GM23338 (cell line): ENCODE results near the gene C17orf114.

Source experiments
- ATAC-seq: fragments of 200-7000 bp; cut with Tn5 transposase; 3 replicates; pipeline ENCODE4 v1.9.1; 2020
- DNase-seq: peaks from one replicate; pipeline ENCODE4 v3.0.0-alpha.2; 2015; ENCODE audit warnings: low spot score
- H2AFZ ChIP-seq: fragments of 200-600 bp; sonication (generic); 2 replicates; pipeline ENCODE4 v1.8.0; 2016; ENCODE audit warnings: antibody characterized with exemption, mild to moderate bottlenecking, moderate library complexity
- H3F3A ChIP-seq: fragments of 200-600 bp; sonication (generic); replicated peaks from 2 replicates; pipeline ENCODE4 v1.8.0; 2017; ENCODE audit warnings: antibody characterized with exemption, mixed run types, low read depth
- H3K27ac ChIP-seq: fragments of 200-600 bp; sonication (generic); 2 replicates; pipeline ENCODE4 v1.6.1; 2016; ENCODE audit warnings: low read depth
- H3K27me3 ChIP-seq: fragments of 200-600 bp; sonication (generic); 2 replicates; pipeline ENCODE4 v1.8.0; 2016; ENCODE audit warnings: mild to moderate bottlenecking, mixed run types, moderate library complexity; ENCODE audit not compliant: insufficient read depth
- H3K36me3 ChIP-seq: fragments of 200-600 bp; sonication (generic); 2 replicates; pipeline ENCODE4 v1.8.0; 2016; ENCODE audit warnings: mild to moderate bottlenecking; ENCODE audit not compliant: insufficient read depth
- H3K4me1 ChIP-seq: fragments of 200-600 bp; sonication (generic); 2 replicates; pipeline ENCODE4 v1.8.0; 2016; ENCODE audit warnings: mild to moderate bottlenecking, moderate library complexity; ENCODE audit not compliant: insufficient read depth
- H3K4me2 ChIP-seq: fragments of 200-600 bp; sonication (generic); 2 replicates; pipeline ENCODE4 v1.7.1; 2017; ENCODE audit warnings: mixed run types
- H3K4me3 ChIP-seq: fragments of 200-600 bp; sonication (generic); 2 replicates; pipeline ENCODE4 v1.6.1; 2016; ENCODE audit warnings: mixed run types
- H3K79me2 ChIP-seq: fragments of 200-600 bp; sonication (generic); replicated peaks from 2 replicates; pipeline ENCODE4 v1.8.0; 2017; ENCODE audit warnings: mild to moderate bottlenecking; ENCODE audit not compliant: insufficient read depth
- H3K9me2 ChIP-seq: fragments of 200-600 bp; sonication (generic); 2 replicates; pipeline ENCODE4 v1.8.0; 2017; ENCODE audit not compliant: insufficient read depth
- H4K20me1 ChIP-seq: fragments of 200-600 bp; sonication (generic); replicated peaks from 2 replicates; pipeline ENCODE4 v1.8.0; 2017; ENCODE audit warnings: mild to moderate bottlenecking; ENCODE audit not compliant: insufficient read depth
- H3K27ac Mint-ChIP-seq: 2 replicates; pipeline ENCODE4 v1.8.0; 2020; ENCODE audit warnings: inconsistent platforms, mild to moderate bottlenecking, moderate library complexity, mixed read lengths
- H3K27me3 Mint-ChIP-seq: 3 replicates; pipeline ENCODE4 v1.8.0; 2022; ENCODE audit warnings: low read depth, mild to moderate bottlenecking, moderate library complexity, mixed read lengths, inconsistent platforms; ENCODE audit not compliant: insufficient read depth, poor library complexity
- H3K36me3 Mint-ChIP-seq: 3 replicates; pipeline ENCODE4 v1.8.0; 2021; ENCODE audit warnings: low read depth, mild to moderate bottlenecking, inconsistent platforms, moderate library complexity, mixed read lengths
- H3K4me1 Mint-ChIP-seq: 3 replicates; pipeline ENCODE4 v1.8.0; 2020; ENCODE audit warnings: mild to moderate bottlenecking, inconsistent platforms, mixed read lengths
- H3K4me3 Mint-ChIP-seq: 3 replicates; pipeline ENCODE4 v1.8.0; 2021; ENCODE audit warnings: moderate library complexity, mild to moderate bottlenecking, inconsistent platforms, mixed read lengths
- H3K9me3 Mint-ChIP-seq: 3 replicates; pipeline ENCODE4 v1.8.0; 2020; ENCODE audit warnings: moderate library complexity, mild to moderate bottlenecking, inconsistent platforms, mixed read lengths
- CREB1 ChIP-seq: fragments of 250-450 bp; sonication (Bioruptor Pico); IDR thresholded peaks from 2 replicates; pipeline ENCODE4 v1.5.0; 2020; ENCODE audit warnings: low read depth, mild to moderate bottlenecking, moderate library complexity
- CTCF ChIP-seq, 2 experiments: fragments of 200-600 bp in 1 of 2; sonication (generic) in 1 of 2; conservative IDR thresholded peaks; 2 replicates each; pipeline versions ENCODE4 v1.5.1 to v1.6.1; 2016 to 2017; ENCODE audit warnings: antibody characterized with exemption in 2 of 2, low read depth in 2 of 2, mild to moderate bottlenecking in 2 of 2, moderate library complexity in 1 of 2
- EZH2 ChIP-seq: fragments of 200-600 bp; sonication (generic); IDR thresholded peaks from one replicate; pipeline ENCODE4 v1.8.0; 2017; ENCODE audit warnings: antibody characterized with exemption, mild to moderate bottlenecking, low read depth; ENCODE audit not compliant: unreplicated experiment
- EZH2phosphoT487 ChIP-seq: fragments of 200-600 bp; sonication (generic); IDR thresholded peaks from one replicate; pipeline ENCODE4 v1.8.1; 2018; ENCODE audit warnings: antibody characterized with exemption; ENCODE audit not compliant: unreplicated experiment
- JUNB ChIP-seq: IDR thresholded peaks from one replicate; pipeline ENCODE4 v1.6.1; 2016; ENCODE audit warnings: antibody characterized with exemption; ENCODE audit not compliant: unreplicated experiment
- NANOG ChIP-seq: IDR thresholded peaks from 2 replicates; pipeline ENCODE4 v1.6.1; 2016; ENCODE audit warnings: antibody characterized with exemption, borderline replicate concordance
- STAT1 ChIP-seq: IDR thresholded peaks from one replicate; pipeline ENCODE4 v1.6.1; 2016; ENCODE audit warnings: antibody characterized with exemption; ENCODE audit not compliant: unreplicated experiment
- ZNF114 ChIP-seq: fragments of 250-450 bp; sonication (Bioruptor Pico); IDR thresholded peaks from 2 replicates; pipeline ENCODE4 v1.5.0; 2020; ENCODE audit warnings: mild to moderate bottlenecking, moderate library complexity
- ZNF331 ChIP-seq: fragments of 250-450 bp; sonication (Bioruptor Pico); IDR thresholded peaks from 2 replicates; pipeline ENCODE4 v1.5.0; 2020; ENCODE audit warnings: low read depth, mild to moderate bottlenecking, moderate library complexity

C17orf114 gene

GRCh38 chr17:4816826-4817225 lies 14.7 kb upstream of the C17orf114 start:
- Histone ChIP-seq H3K4me2 (no peak overlapping the region), H3K27ac (no peak overlapping the region), H3K36me3 (peaks cover 12% of the 10 kb centered on the region), H4K20me1 (no peaks in the 10 kb centered on the region; the same call in 1 of the 2 replicates), H3K4me1 (no peaks in the 10 kb centered on the region), H3K27me3 (no peaks in the 10 kb centered on the region), H3K4me3 (no peak overlapping the region), H3K9me2 (no peaks in the 10 kb centered on the region), H3K79me2 (no peaks in the 10 kb centered on the region), H2AFZ (no peak overlapping the region), H3F3A (0 out of 2 replicates have a peak, but pooled peaks cover 3% of the 10 kb centered on the region)
- peaks cover 2% of the 10 kb centered on the region; the same call in 2 of the 3 replicates for H3K9me3 Mint-ChIP-seq
- H3K4me1 Mint-ChIP-seq, result no peaks in the 10 kb centered on the region
- no peak for ATAC-seq
- peaks cover 33% of the 10 kb centered on the region for H3K36me3 Mint-ChIP-seq
- DNase-seq, result no peak
- no peak for TF ChIP-seq ZNF114 (CRISPR knock-in tag)
- TF ChIP-seq ZNF331 (CRISPR knock-in tag), result no peak
- TF ChIP-seq JUNB, result no peak
- no peak for TF ChIP-seq CREB1
- no peak for TF ChIP-seq STAT1
- no peak for TF ChIP-seq NANOG
- no peak for TF ChIP-seq EZH2phosphoT487
- TF ChIP-seq EZH2, result no peak
- TF ChIP-seq CTCF (conservative IDR thresholded peaks at IDR 0.05; ENCODE audit: low read depth in 2 of 2), result no peak
- H3K4me3 Mint-ChIP-seq, result no peak overlapping the region
- H3K27ac Mint-ChIP-seq, result no peak overlapping the region
- H3K27me3 Mint-ChIP-seq, result peaks cover 4% of the 10 kb centered on the region

- Mint-ChIP-seq H3K27ac (no peak overlapping the region), H3K9me3 (peaks cover 2% of the 10 kb centered on the region), H3K36me3 (peaks cover 42% of the 10 kb centered on the region), H3K4me1 (no peaks in the 10 kb centered on the region; the same call in 2 of the 3 replicates), H3K27me3 (peaks cover 6% of the 10 kb centered on the region), H3K4me3 (no peak overlapping the region)
- no peak overlapping the region for H3K4me2 ChIP-seq
- TF ChIP-seq ZNF331 (CRISPR knock-in tag) (no peak), CTCF (conservative IDR thresholded peaks at IDR 0.05; ENCODE audit: low read depth in 2 of 2) (peak; percentile 50 to 69), CREB1 (no peak), EZH2phosphoT487 (no peak)
- no peak overlapping the region for H2AFZ ChIP-seq
- H3K27me3 ChIP-seq, result no peaks in the 10 kb centered on the region
- H3F3A ChIP-seq, result 0 out of 2 replicates have a peak, but pooled peaks cover 3% of the 10 kb centered on the region
- peak; percentile 83 for ATAC-seq
- H3K4me3 ChIP-seq, result no peak overlapping the region
- no peak overlapping the region for H3K27ac ChIP-seq
- peaks cover 15% of the 10 kb centered on the region for H3K36me3 ChIP-seq
- no peaks in the 10 kb centered on the region for H3K9me2 ChIP-seq
- no peaks in the 10 kb centered on the region for H3K79me2 ChIP-seq
- H3K4me1 ChIP-seq, result no peaks in the 10 kb centered on the region
- peak; percentile 74 for DNase-seq
- H4K20me1 ChIP-seq, result no peaks in the 10 kb centered on the region
Observed at GRCh38 chr17:4815043-4815675, 13.0 kb upstream of the C17orf114 start.
